ENCODE data around the gene CXCL3.

DNA sequence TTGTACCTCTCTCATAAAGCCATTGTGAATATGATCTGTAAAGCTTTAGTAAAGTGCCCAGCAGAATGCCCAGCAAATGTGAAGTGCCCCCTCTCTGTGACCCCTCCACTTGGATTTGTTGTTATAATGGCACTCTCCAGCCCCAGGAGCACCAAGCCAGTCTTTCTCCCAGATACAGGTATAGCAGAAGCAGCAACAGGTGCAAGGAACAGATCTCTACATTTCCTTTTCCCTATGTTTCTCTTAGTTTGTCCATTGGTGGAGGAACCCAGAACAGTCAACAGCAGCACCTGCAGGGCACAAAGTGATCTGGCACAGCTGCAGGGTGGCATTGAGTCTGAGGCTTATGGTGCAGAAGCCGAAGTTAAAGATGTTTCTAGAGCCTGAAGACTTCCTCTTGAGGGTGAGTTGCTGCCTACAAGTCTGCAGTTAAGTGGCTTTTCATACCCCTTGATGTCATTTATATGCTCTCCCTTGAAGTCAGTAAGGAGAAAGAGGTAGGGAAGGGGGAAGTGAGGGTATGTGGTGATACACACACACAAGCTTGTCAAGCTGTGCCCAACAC, 16.1 kb upstream of the CXCL3 start:
- TF ChIP-seq, protein P1, sequence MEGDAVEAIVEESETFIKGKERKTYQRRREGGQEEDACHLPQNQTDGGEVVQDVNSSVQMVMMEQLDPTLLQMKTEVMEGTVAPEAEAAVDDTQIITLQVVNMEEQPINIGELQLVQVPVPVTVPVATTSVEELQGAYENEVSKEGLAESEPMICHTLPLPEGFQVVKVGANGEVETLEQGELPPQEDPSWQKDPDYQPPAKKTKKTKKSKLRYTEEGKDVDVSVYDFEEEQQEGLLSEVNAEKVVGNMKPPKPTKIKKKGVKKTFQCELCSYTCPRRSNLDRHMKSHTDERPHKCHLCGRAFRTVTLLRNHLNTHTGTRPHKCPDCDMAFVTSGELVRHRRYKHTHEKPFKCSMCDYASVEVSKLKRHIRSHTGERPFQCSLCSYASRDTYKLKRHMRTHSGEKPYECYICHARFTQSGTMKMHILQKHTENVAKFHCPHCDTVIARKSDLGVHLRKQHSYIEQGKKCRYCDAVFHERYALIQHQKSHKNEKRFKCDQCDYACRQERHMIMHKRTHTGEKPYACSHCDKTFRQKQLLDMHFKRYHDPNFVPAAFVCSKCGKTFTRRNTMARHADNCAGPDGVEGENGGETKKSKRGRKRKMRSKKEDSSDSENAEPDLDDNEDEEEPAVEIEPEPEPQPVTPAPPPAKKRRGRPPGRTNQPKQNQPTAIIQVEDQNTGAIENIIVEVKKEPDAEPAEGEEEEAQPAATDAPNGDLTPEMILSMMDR (IDR thresholded peaks at IDR 0.05; ENCODE audit: low read depth, low read length, poor library complexity, severe bottlenecking), result no peak
- TF ChIP-seq EZH2phosphoT487 (IDR thresholded peaks at IDR 0.05; ENCODE audit: borderline replicate concordance, low read length), result no peak

Measured in DOHH2 (cell line).